CD4-positive, alpha-beta T cell treated with Interleukin-21 for 1 hour (primary cell): ENCODE data around the gene ADTRP.

ENCODE experiments used
- DNase-seq: peaks from one replicate; pipeline ENCODE4 v3.0.0-alpha.2; 2020

ADTRP gene

GRCh38 chr6:11772109-11772825 lies 6.3 kb downstream of the ADTRP start:
- DNase-seq: no peak

GRCh38 chr6:11771473-11772048 lies 7.0 kb downstream of the ADTRP start:
- no peak for DNase-seq

GRCh38 chr6:11770546-11771466 lies 7.8 kb downstream of the ADTRP start:
- DNase-seq: peak; percentile 8

- no peak for DNase-seq
Observed at GRCh38 chr6:11769811-11770545, 8.6 kb downstream of the ADTRP start.

GRCh38 chr6:11769244-11769643 lies 9.4 kb downstream of the ADTRP start:
- no peak for DNase-seq

GRCh38 chr6:11767978-11768756 lies 10.4 kb downstream of the ADTRP start:
- no peak for DNase-seq

- no peak for DNase-seq
Observed at GRCh38 chr6:11767458-11767857, 11.1 kb downstream of the ADTRP start.

- DNase-seq: no peak
Observed at GRCh38 chr6:11766589-11767450, 11.8 kb downstream of the ADTRP start.

GRCh38 chr6:11766043-11766442 lies 12.6 kb downstream of the ADTRP start:
- DNase-seq: no peak

- DNase-seq: no peak
Observed at GRCh38 chr6:11764250-11764604, 14.4 kb downstream of the ADTRP start.

- no peak for DNase-seq
Observed at GRCh38 chr6:11763460-11764249, 14.9 kb downstream of the ADTRP start.

GRCh38 chr6:11762794-11763459 lies 15.7 kb downstream of the ADTRP start:
- DNase-seq: no peak

- no peak for DNase-seq
Observed at GRCh38 chr6:11761744-11762620, 16.6 kb downstream of the ADTRP start.

GRCh38 chr6:11760015-11760473 lies 18.6 kb downstream of the ADTRP start:
- DNase-seq: no peak

GRCh38 chr6:11758878-11759277 lies 19.7 kb downstream of the ADTRP start:
- no peak for DNase-seq

GRCh38 chr6:11756726-11757125 lies 21.9 kb downstream of the ADTRP start:
- no peak for DNase-seq

- DNase-seq: no peak
Observed at GRCh38 chr6:11756292-11756691, 22.3 kb downstream of the ADTRP start.

GRCh38 chr6:11755725-11756124 lies 22.9 kb downstream of the ADTRP start:
- DNase-seq: no peak
